Measurements from ENCODE around the gene GALNT3.
A peak's percentile ranks its signal among the peaks of the same experiment; 100 is the strongest.

GALNT3 gene

DNA sequence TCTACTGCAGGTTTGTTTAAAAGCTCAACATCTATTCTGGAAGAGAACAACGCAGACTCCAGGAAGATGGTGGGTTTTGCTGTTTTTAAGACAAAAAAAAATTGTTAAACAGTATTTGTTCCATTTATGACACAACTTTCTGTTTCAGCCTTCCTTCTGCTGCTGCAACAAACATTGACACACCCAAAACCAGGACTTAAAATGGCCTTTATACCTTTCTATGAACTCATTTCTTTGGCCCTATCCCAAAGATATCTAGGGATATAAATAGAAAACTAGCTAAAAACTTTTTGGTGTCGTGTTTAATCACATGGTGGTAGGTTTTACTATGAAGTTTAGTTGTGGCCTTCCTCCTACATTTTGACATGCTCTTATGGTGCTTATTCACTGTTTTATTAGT, 964 bp upstream of the GALNT3 start:
- H2BK120ac ChIP-seq (ENCODE audit: low read depth, low read length): no peak overlapping the region
- no peaks in the 10 kb centered on the region for H3K36me3 ChIP-seq (ENCODE audit: control insufficient read depth, insufficient read depth, low read length)
- no peak overlapping the region for H2AK5ac ChIP-seq (ENCODE audit: low read length)
- no peak overlapping the region for H3K4me3 ChIP-seq (ENCODE audit: low read length)
- H3K27me3 ChIP-seq (ENCODE audit: insufficient read depth, low read length, poor library complexity): no peaks in the 10 kb centered on the region
- H3K79me2 ChIP-seq (ENCODE audit: control insufficient read depth, insufficient read depth, low read length): peaks cover 6% of the 10 kb centered on the region
- peak overlapping the region; percentile 96 for H3K4me2 ChIP-seq (ENCODE audit: low read length)
- H3K23ac ChIP-seq (ENCODE audit: low read length): no peak overlapping the region
- no peaks in the 10 kb centered on the region for H3K79me1 ChIP-seq (ENCODE audit: low read length)
- H3K27ac ChIP-seq (ENCODE audit: low read depth, low read length): no peak overlapping the region
- peak overlapping the region; percentile 19 for H2BK15ac ChIP-seq (replicated peaks; ENCODE audit: low read depth)
- no peak overlapping the region for H3K9ac ChIP-seq (ENCODE audit: low read length)
- H4K8ac ChIP-seq (ENCODE audit: low read depth, low read length): no peak overlapping the region
- no CpG with 5 or more reads among the region's 2 CpGs for WGBS (ENCODE audit: extremely low coverage, insufficient coverage, low lambda C conversion rate)
- DNase-seq: no peak
- H3K4me1 ChIP-seq (ENCODE audit: control insufficient read depth, low read depth, low read length): peaks cover 3% of the 10 kb centered on the region
- no peak overlapping the region for H4K5ac ChIP-seq (ENCODE audit: low read length)
- peak overlapping the region; percentile 94 for H3K56ac ChIP-seq (ENCODE audit: low read length)
- peak overlapping the region; percentile 24 for H3K18ac ChIP-seq (ENCODE audit: low read length)
- no peak overlapping the region for H2BK5ac ChIP-seq (ENCODE audit: low read length)
- H3K4ac ChIP-seq (ENCODE audit: low read depth, low read length): no peak overlapping the region

DNA sequence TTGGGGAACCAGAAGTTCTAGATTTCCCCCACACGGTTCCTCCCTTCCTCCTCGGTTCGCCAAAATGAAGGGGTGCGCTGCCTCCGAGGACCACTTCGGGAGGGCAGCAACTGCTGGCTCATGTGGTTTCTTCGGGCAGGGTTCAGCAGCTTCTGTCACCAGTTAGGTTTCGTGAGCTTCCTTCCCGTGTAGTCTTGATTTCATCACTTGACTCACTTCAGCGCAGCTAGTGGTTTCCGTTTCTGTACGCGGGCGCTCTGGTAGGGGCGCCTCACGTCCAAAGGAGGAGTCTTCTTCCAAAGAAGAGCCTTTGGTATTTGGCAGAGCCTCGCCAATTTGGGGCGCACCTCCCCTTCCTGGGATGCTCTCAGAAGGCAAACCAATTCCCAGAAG, 485 bp upstream of the GALNT3 start:
- DNase-seq: peak; percentile 86
- no peaks in the 10 kb centered on the region for H3K27me3 ChIP-seq (ENCODE audit: insufficient read depth, low read length, poor library complexity)
- H4K8ac ChIP-seq (ENCODE audit: low read depth, low read length): no peak overlapping the region
- H3K9ac ChIP-seq (ENCODE audit: low read length): peak overlapping the region; percentile 79
- peak overlapping the region; percentile 96 for H3K4me2 ChIP-seq (ENCODE audit: low read length)
- H3K79me1 ChIP-seq (ENCODE audit: low read length): no peaks in the 10 kb centered on the region
- H3K23ac ChIP-seq (ENCODE audit: low read length): peak overlapping the region; percentile 48
- H3K4ac ChIP-seq (ENCODE audit: low read depth, low read length): no peak overlapping the region
- no peak overlapping the region for H2BK120ac ChIP-seq (ENCODE audit: low read depth, low read length)
- peak overlapping the region; percentile 24 for H3K18ac ChIP-seq (ENCODE audit: low read length)
- H4K5ac ChIP-seq (ENCODE audit: low read length): no peak overlapping the region
- H2BK15ac ChIP-seq (replicated peaks; ENCODE audit: low read depth): no peak overlapping the region
- H3K27ac ChIP-seq (ENCODE audit: low read depth, low read length): peak overlapping the region; percentile 32
- peak overlapping the region; percentile 57 for H2BK5ac ChIP-seq (ENCODE audit: low read length)
- no peaks in the 10 kb centered on the region for H3K36me3 ChIP-seq (ENCODE audit: control insufficient read depth, insufficient read depth, low read length)
- H2AK5ac ChIP-seq (ENCODE audit: low read length): no peak overlapping the region
- no CpG with 5 or more reads among the region's 18 CpGs for WGBS (ENCODE audit: extremely low coverage, insufficient coverage, low lambda C conversion rate)
- H3K56ac ChIP-seq (ENCODE audit: low read length): peak overlapping the region; percentile 94
- peaks cover 8% of the 10 kb centered on the region for H3K79me2 ChIP-seq (ENCODE audit: control insufficient read depth, insufficient read depth, low read length)
- peaks cover 3% of the 10 kb centered on the region for H3K4me1 ChIP-seq (ENCODE audit: control insufficient read depth, low read depth, low read length)
- peak overlapping the region; percentile 58 for H3K4me3 ChIP-seq (ENCODE audit: low read length)

GRCh38 chr2:165793161-165793778, 777 bp downstream of the GALNT3 start:
- WGBS (ENCODE audit: extremely low coverage, insufficient coverage, low lambda C conversion rate): no CpG with 5 or more reads among the region's 35 CpGs
- Histone ChIP-seq H3K36me3 (ENCODE audit: control insufficient read depth, insufficient read depth, low read length) (no peaks in the 10 kb centered on the region), H3K27me3 (ENCODE audit: insufficient read depth, low read length, poor library complexity) (no peaks in the 10 kb centered on the region), H4K8ac (ENCODE audit: low read depth, low read length) (no peak overlapping the region), H2BK5ac (ENCODE audit: low read length) (no peak overlapping the region), H4K5ac (ENCODE audit: low read length) (no peak overlapping the region), H3K27ac (ENCODE audit: low read depth, low read length) (peak overlapping the region; percentile 29), H2BK15ac (replicated peaks; ENCODE audit: low read depth) (no peak overlapping the region), H3K56ac (ENCODE audit: low read length) (peak overlapping the region; percentile 94), H2BK120ac (ENCODE audit: low read depth, low read length) (no peak overlapping the region), H3K79me2 (ENCODE audit: control insufficient read depth, insufficient read depth, low read length) (peaks cover 16% of the 10 kb centered on the region), H3K18ac (ENCODE audit: low read length) (peak overlapping the region; percentile 20), H3K4me3 (ENCODE audit: low read length) (peak overlapping the region; percentile 68), H3K79me1 (ENCODE audit: low read length) (no peaks in the 10 kb centered on the region), H3K4ac (ENCODE audit: low read depth, low read length) (peak overlapping the region; percentile 18), H2AK5ac (ENCODE audit: low read length) (no peak overlapping the region), H3K4me2 (ENCODE audit: low read length) (peak overlapping the region; percentile 96), H3K4me1 (ENCODE audit: control insufficient read depth, low read depth, low read length) (peaks cover 3% of the 10 kb centered on the region), H3K23ac (ENCODE audit: low read length) (peak overlapping the region; percentile 74), H3K9ac (ENCODE audit: low read length) (peak overlapping the region; percentile 76)
- DNase-seq: peak; percentile 56

DNA sequence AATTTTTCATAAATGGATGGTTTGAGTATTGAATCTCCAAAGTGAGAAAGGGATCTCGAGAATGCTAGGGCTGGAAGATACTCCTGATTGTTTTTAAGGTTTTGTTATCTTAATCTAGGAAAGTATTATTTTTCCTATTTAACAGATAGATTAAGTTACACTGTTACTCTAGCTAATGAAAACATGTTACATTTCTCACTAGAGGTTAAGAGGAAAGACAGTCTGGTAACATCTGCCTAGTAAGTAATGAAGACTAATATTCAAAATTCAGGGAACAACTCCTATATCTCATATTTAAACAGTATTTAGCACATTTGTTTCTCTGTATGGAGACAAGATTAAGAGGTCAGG, 2.0 kb downstream of the GALNT3 start:
- no peaks in the 10 kb centered on the region for H3K36me3 ChIP-seq (ENCODE audit: control insufficient read depth, insufficient read depth, low read length)
- no peak overlapping the region for H3K4me2 ChIP-seq (ENCODE audit: low read length)
- H3K4me3 ChIP-seq (ENCODE audit: low read length): no peak overlapping the region
- H3K79me1 ChIP-seq (ENCODE audit: low read length): no peaks in the 10 kb centered on the region
- no peak overlapping the region for H3K23ac ChIP-seq (ENCODE audit: low read length)
- no peaks in the 10 kb centered on the region for H3K27me3 ChIP-seq (ENCODE audit: insufficient read depth, low read length, poor library complexity)
- H3K4ac ChIP-seq (ENCODE audit: low read depth, low read length): no peak overlapping the region
- no peak overlapping the region for H3K27ac ChIP-seq (ENCODE audit: low read depth, low read length)
- H2BK15ac ChIP-seq (replicated peaks; ENCODE audit: low read depth): no peak overlapping the region
- no peak overlapping the region for H2BK120ac ChIP-seq (ENCODE audit: low read depth, low read length)
- peaks cover 3% of the 10 kb centered on the region for H3K4me1 ChIP-seq (ENCODE audit: control insufficient read depth, low read depth, low read length)
- H3K56ac ChIP-seq (ENCODE audit: low read length): no peak overlapping the region
- no CpG with 5 or more reads among the region's 1 CpG for WGBS (ENCODE audit: extremely low coverage, insufficient coverage, low lambda C conversion rate)
- H2AK5ac ChIP-seq (ENCODE audit: low read length): no peak overlapping the region
- H2BK5ac ChIP-seq (ENCODE audit: low read length): no peak overlapping the region
- no peak overlapping the region for H4K8ac ChIP-seq (ENCODE audit: low read depth, low read length)
- DNase-seq: no peak
- no peak overlapping the region for H3K18ac ChIP-seq (ENCODE audit: low read length)
- H4K5ac ChIP-seq (ENCODE audit: low read length): no peak overlapping the region
- H3K79me2 ChIP-seq (ENCODE audit: control insufficient read depth, insufficient read depth, low read length): peaks cover 16% of the 10 kb centered on the region
- no peak overlapping the region for H3K9ac ChIP-seq (ENCODE audit: low read length)

DNA sequence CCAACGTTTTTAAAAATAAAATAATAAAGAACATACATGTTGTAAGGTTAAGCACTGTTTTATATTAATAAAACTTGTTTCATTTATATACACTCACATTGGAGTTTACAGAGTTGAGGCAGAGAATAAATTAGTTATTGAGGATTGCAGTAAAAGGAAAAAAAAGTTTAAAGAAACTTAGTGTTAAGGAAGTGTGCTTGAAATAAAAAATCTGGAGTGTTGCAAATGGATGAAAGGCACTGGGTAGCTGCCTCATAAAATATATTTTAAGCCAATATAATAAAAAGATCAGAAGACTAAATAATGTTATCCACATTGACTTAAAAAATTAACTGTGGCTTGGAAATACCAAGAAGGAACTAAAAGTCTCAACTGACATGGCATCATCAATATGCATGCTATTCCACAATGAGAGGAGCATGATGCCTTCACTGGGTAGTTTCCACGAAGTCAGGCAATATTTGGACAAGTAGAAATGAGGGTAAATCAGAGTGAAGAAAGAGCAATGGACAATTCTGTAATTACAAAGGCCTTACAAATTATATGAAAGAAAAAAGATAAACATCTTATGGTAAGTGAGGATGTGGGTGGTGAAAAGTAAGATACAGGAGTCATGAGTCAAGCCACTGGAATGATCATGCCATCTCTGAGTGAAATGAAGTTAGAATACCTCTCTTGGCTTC, 2.5 kb downstream of the GALNT3 start:
- Histone ChIP-seq H3K27me3 (ENCODE audit: insufficient read depth, low read length, poor library complexity) (no peaks in the 10 kb centered on the region), H3K9ac (ENCODE audit: low read length) (no peak overlapping the region), H3K36me3 (ENCODE audit: control insufficient read depth, insufficient read depth, low read length) (no peaks in the 10 kb centered on the region), H3K56ac (ENCODE audit: low read length) (no peak overlapping the region), H3K79me1 (ENCODE audit: low read length) (no peaks in the 10 kb centered on the region), H3K4me1 (ENCODE audit: control insufficient read depth, low read depth, low read length) (peaks cover 3% of the 10 kb centered on the region), H2AK5ac (ENCODE audit: low read length) (no peak overlapping the region), H3K4me3 (ENCODE audit: low read length) (no peak overlapping the region), H3K79me2 (ENCODE audit: control insufficient read depth, insufficient read depth, low read length) (peaks cover 16% of the 10 kb centered on the region), H3K4ac (ENCODE audit: low read depth, low read length) (no peak overlapping the region), H4K8ac (ENCODE audit: low read depth, low read length) (no peak overlapping the region), H3K27ac (ENCODE audit: low read depth, low read length) (no peak overlapping the region), H3K4me2 (ENCODE audit: low read length) (no peak overlapping the region), H2BK15ac (replicated peaks; ENCODE audit: low read depth) (peak overlapping the region; percentile 57), H4K5ac (ENCODE audit: low read length) (no peak overlapping the region), H3K18ac (ENCODE audit: low read length) (no peak overlapping the region), H3K23ac (ENCODE audit: low read length) (no peak overlapping the region), H2BK5ac (ENCODE audit: low read length) (no peak overlapping the region), H2BK120ac (ENCODE audit: low read depth, low read length) (no peak overlapping the region)
- WGBS (ENCODE audit: extremely low coverage, insufficient coverage, low lambda C conversion rate): no CpG with 5 or more reads among the region's 2 CpGs
- peak; percentile 57 for DNase-seq

Measured in mesendoderm (in vitro differentiated cells).